ENCODE results near the gene LTF.
"Not testable (repeated sequence)": the region's sequence is repeated elsewhere in the genome, so short reads cannot be mapped to it uniquely, and the experiment has no call there.

Gene LTF

DNA sequence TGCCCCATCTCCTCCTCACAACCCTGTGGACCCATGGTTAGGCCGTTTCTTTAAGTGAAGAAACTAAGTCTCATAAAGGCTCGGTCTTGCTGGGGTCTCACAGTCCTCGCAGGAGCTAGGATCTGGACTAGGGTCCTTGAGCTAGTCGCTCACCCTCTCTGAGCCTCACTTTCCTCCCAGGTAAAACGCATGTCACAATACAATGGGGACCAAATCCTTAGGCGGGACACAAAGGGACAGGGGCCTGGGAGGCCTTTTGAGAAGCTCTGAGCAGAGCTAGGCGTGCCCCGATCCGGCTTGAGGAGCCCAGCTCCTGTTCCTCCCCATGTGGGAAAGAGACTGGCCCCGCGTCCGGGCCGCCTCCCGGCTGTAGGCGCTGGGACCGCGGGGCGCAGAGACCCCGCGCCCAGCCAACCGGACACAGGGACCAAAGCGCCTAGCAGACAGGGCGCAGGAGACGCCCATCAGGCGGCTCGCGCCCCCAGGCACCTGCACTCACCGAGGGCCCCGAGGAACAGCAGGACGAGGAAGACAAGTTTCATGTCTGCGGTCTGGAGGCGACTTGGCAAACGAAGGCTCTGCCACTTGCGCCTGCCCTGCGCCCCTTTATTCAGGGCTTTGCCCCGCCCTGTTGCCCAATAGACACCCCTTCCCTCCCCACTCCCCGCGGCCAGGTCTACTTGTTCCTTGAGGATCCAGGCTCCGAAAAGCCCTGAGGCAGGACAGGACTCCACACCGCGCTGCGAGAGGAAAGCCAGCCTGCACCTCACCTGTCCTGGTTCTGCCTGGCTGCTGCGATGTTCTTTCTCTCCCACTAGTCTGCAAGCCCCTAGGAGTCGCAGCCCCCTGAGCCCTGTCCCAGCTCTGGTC lies at the start of gene LTF:
Gene LTF (minus strand): TSS at position 580 of the 870 bp plus-strand sequence. CDS start 38 bp downstream, at position 542.
- DNase-seq: no peak

DNA sequence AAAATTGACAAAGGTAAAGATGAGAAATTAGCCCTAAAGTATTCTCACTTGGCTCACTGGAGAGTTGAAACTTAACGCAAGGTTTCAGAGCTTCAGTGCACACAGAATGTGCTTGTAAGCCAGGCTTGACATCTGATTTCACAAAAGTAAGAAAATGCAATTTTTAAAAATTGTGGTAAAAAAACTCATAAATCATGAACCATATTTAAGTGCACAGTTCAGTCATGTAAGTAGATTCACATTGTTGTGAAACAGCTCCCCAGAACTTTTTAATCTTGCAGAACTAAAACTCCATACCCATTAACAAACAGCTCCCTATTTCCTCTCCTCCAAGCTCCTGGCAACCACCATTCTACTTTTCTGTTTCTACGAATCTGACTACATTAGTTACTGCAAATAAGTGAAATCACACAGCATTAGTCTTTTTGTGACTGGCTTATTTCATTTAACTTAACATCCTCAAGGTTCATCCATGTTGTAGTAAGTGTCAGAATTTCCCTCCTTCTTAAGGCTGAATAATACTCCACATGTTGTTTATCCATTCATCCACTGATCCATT lies 47.6 kb upstream of the LTF start:
- no peak for DNase-seq

GRCh38 chr3:46509661-46510187 lies 45.0 kb upstream of the LTF start:
- no peak for DNase-seq

DNA sequence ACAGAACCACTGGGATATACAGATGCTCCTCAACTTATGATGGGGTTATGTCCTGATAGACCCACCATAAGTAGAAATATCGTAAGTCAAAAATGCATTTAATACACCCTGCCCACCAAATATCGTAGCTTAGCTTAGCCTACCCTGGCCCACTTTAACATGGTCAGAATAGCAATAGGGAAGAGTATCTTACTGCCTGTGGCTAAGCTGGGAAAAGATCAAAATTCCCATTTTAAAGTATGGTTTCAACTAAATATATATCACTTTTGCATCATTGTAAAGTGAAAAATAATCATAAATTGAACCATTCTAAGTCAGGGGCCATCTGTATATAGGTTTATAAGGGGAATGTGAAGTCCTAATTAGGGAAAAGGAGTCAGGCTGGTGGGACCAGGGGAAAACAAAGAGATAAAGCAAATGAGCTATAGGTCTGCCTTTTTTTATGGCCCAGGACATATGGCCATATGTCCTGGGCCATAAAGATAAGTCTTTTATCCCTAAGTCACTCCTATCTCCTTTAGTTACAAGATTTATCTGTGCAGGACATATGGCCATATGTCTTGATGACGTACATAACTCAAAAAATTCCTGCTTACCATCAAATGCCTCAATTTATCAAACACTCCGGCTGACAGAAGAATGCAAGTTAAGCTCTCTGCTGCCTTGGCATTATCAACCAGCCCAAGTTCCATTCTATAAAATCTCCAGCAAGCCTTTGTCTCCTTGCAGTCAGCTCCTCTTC lies 44.3 kb upstream of the LTF start:
- DNase-seq: no peak

GRCh38 chr3:46506526-46506925 lies 41.8 kb upstream of the LTF start:
- DNase-seq: no peak

DNA sequence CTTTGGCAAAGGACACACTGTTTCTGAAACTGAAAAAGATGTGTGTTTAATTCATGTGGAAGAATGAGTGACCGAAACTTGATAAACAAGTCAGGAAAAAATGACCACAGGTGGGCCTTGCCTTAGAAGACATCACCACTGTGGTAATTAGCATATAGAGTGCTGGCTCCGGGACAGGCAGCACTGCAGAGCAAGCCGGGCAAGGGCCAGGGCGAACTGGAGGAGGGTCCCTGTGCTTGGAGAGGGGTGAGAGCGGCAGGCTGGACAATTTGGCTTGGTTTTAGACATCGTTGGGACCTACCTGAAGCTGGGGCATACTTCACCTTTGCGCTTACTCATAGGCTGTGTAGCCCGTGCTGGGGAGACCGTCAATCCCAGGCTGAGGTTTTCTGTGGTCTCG lies 41.2 kb upstream of the LTF start:
- no peak for DNase-seq

DNA sequence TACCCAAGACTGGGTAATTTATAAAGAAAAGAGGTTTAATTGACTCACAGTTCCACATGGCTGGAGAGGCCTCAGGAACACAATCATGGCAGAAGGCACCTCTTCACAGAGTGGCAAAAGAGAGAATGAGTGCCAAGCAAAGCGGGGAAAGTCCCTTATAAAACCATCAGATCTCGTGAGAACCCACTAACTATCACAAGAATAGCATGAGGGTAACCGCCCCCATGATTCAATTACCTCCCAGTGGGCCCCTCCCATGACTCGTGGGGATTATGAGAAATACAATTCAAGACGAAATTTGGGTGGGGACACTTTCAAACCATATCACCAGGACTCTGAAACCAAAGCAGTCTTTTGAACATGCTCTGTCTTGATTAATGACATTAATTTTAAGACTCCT lies 40.1 kb upstream of the LTF start:
- DNase-seq: no peak

- no peak for DNase-seq
Observed at GRCh38 chr3:46503200-46503874, 38.6 kb upstream of the LTF start.

GRCh38 chr3:46501702-46502101 lies 37.0 kb upstream of the LTF start:
- no peak for DNase-seq

DNA sequence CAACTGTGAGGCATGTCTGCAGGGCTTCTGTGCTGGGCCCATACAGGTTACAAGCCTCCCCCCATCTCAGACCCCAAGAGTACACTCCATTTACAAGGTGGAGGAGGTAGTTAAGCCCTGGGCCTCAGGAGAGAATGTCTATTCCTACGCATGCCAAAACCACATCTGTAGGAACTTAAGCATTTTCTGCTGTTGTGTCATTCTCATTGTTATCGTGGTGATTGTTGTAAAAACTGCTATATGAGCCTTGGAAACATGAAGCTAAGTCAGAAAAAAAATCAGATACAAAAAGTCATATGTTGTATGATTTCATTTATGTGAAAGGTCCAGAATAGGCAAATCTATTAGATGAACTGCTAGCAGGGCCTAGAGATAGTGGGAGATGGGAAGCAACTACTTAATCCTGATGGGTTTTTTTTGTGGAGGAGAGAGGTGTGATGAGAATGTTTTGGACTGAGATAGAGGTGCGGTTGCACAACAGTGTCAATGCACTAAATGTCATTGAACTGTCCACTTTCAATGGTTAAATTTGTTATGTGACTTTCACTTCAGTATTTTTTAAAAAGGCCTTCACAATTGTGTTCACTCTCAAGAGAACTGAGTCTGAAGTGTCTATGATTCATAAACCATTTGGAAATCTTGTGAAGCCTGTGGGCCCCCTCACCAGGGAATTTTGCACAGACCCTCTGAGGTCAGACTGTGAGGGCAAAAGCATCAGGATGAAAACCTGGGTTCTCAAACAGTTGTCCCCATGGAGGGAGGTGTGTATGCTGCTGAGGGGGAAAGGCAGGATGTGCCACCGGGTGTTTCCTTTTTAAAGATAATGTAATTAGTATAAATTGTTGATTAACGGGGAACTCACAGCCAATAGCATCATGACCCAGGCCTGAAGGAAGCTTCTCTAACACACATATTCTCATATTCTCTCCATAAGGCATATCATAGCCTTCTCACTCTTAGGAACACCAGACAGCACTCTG lies 36.2 kb upstream of the LTF start:
- no peak for DNase-seq

GRCh38 chr3:46498916-46499519 lies 34.3 kb upstream of the LTF start:
- DNase-seq: no peak

DNA sequence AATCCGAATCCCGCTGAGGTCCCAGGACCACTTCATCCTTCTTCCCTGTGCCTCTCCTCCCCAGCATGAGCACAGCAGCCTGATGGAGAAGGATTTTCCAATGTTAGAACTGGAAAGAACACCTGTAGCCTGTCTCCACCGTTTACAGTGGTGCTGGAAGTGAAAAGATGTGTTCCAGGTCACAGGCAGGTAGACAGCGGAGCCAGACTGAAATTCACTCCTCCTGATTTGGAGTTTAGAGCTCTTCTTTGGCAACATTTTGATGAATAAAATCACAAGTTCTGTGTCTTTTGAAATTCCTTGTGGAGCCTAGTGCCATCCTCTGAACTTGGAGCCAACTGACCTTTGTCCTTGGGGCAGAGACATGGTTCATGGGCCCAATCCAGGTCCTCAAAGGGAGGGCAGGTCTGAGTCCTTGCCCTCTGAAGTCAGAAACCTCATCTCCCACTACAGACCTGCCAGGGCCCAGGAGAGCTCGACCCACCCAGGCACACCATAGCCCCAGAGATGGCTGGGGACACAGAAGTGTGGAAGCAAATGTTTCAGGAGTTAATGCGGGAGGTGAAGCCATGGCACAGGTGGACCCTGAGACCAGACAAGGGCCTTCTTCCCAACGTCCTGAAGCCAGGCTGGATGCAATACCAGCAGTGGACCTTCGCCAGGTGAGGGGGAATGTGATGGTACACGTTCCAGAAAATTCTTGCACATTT lies 33.0 kb upstream of the LTF start, which contains the start of gene RTP3:
Gene RTP3 (plus strand): TSS at position 421 of the 710 bp plus-strand sequence. CDS start 87 bp downstream, at position 508.
- DNase-seq: no peak

GRCh38 chr3:46496746-46497555 lies 32.2 kb upstream of the LTF start:
- DNase-seq: peak in 1 of 56 donors; percentile 6

GRCh38 chr3:46495901-46496456 lies 31.3 kb upstream of the LTF start:
- no peak for DNase-seq

DNA sequence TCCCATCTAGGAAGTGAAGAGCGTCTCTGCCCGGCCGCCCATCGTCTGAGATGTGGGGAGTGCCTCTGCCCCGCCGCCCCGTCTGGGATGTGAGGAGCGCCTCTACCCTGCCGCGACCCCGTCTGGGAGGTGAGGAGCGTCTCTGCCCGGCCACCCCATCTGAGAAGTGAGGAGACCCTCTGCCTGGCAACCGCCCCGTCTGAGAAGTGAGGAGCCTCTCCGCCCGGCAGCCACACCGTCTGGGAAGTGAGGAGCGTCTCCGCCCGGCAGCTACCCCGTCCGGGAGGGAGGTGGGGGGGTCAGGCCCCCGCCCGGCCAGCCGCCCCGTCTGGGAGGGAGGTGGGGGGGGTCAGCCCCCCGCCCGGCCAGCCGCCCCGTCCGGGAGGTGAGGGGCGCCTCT lies 29.8 kb upstream of the LTF start:
- not testable (repeated sequence) for DNase-seq

DNA sequence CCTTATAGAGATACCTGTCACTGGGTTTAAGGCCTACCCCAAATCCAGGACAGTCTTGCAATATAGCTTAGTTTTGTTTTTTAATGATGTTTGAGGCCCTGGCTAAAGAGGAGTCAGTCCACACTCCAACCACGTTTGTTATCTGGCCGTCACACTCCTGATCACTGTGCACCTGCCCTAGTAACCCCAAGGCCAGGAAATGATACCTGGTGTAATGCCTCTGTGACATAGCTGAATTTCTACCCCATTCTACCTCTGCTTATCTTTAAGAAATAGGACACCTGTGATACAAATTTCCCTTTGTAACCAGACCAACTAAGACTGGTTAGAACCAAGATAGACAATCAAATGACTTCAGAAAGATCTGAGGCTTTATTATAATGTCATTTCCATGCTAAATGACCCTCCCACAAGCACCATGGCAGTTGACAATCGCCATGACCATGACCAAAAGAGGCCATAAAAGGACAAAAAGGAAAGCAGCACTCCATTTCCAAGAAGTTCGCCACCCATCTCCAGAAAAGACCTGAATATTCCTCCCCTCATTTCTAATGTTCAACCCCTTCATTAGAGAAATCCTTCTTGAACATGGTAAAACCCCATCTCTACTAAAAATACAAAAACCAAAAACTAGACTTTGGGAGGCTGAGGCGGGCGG lies 28.3 kb upstream of the LTF start:
- no peak for DNase-seq
